ENCODE data around the gene SMIM44. TPM values are rescaled to one million over a fixed set of nuclear protein-coding genes. Genes with fewer than 3 reads are reported as not detected.
A peak's percentile ranks its signal among the peaks of the same experiment; 100 is the strongest.

Gene SMIM44
- total RNA-seq, 1 experiment from 2014 or later: not detected

DNA sequence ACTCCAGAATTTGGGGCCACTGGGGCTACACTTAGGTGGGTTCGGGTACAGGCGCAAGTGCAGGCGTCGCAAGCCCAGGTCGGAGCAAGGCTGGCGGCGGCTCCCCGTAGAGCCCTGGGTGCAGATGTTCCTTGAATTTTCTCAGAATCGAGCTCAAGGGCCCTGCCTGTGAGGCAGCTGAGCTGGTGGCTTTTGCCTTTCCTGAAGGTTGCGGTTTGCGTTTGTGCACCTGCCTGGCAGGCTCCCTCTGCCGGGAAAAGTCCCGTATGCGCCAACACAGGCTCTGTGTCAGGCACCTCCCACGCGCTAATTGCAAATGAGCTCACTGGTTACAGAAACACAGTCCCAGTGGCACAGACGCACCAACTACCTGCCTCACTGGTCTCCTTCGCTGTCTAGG, 11.3 kb upstream of the SMIM44 start:
- Histone ChIP-seq H2BK15ac (ENCODE audit: low read depth, low read length) (no peak overlapping the region), H4K91ac (ENCODE audit: insufficient read length, low read depth, low read length) (no peak overlapping the region), H3K4me2 (ENCODE audit: insufficient read depth, insufficient read length, low read length) (no peak overlapping the region), H3K79me2 (ENCODE audit: insufficient read depth, low read length) (peaks cover 4% of the 10 kb centered on the region), H4K8ac (replicated peaks; ENCODE audit: insufficient read length, low read depth, low read length) (no peak overlapping the region), H3K27ac (ENCODE audit: insufficient read length, low read depth, low read length) (no peak overlapping the region), H2BK20ac (ENCODE audit: low read depth, low read length, poor library complexity, severe bottlenecking) (no peak overlapping the region), H3K23ac (ENCODE audit: insufficient read length, low read depth, low read length) (no peak overlapping the region), H2BK12ac (ENCODE audit: insufficient read length, low read depth, low read length) (no peak overlapping the region), H3K9me3 (ENCODE audit: control insufficient read depth, low read depth, low read length) (no peaks in the 10 kb centered on the region), H3K23me2 (ENCODE audit: insufficient read length, low read depth, low read length, poor library complexity, severe bottlenecking) (no peaks in the 10 kb centered on the region), H2BK120ac (ENCODE audit: low read depth, low read length, poor library complexity, severe bottlenecking) (no peak overlapping the region), H3K56ac (ENCODE audit: insufficient read length, low read depth, low read length) (no peak overlapping the region), H3K9ac (ENCODE audit: extremely low read depth, insufficient read length, low read length) (no peak overlapping the region), H3K27me3 (ENCODE audit: insufficient read depth, low read length) (no peaks in the 10 kb centered on the region), H3K4ac (ENCODE audit: low read depth, low read length) (no peak overlapping the region), H3K14ac (ENCODE audit: insufficient read depth, low read length) (no peak overlapping the region), H2AK5ac (ENCODE audit: insufficient read length, low read length) (no peak overlapping the region), H2AFZ (ENCODE audit: low read length) (no peak overlapping the region), H3K79me1 (ENCODE audit: insufficient read depth, low read depth, low read length, poor library complexity, severe bottlenecking) (no peaks in the 10 kb centered on the region), H3K18ac (ENCODE audit: insufficient read length, low read depth, low read length) (no peak overlapping the region), H2BK5ac (ENCODE audit: insufficient read length, low read length) (no peak overlapping the region), H4K5ac (ENCODE audit: insufficient read length, low read depth, low read length) (no peak overlapping the region), H3K4me1 (ENCODE audit: insufficient read depth, low read length) (no peaks in the 10 kb centered on the region), H4K20me1 (ENCODE audit: control insufficient read depth, insufficient read depth, insufficient read length) (no peaks in the 10 kb centered on the region), H3T11ph (ENCODE audit: low read length) (no peak overlapping the region)
- Mint-ChIP-seq H3K36me3 (ENCODE audit: insufficient read depth in 1 of 3, low read depth in 3 of 3) (peaks cover 20 to 51% (median 41%) of the 10 kb centered on the region in 3 experiments; a peak in 6 of 7 replicates), H3K27me3 (ENCODE audit: low read depth) (no peaks in the 10 kb centered on the region), H3K4me3 (no peak overlapping the region), H3K27ac (peak overlapping the region in 1 of 3 experiments; percentile 84; a peak in 1 of 7 replicates), H3K4me1 (peaks cover 3 to 4% of the 10 kb centered on the region in 2 experiments; a peak in 2 of 4 replicates), H3K9me3 (no peaks in the 10 kb centered on the region; a peak in 1 of 5 replicates)
- TF ChIP-seq CTCF (conservative IDR thresholded peaks at IDR 0.05): no peak
- WGBS (ENCODE audit: extremely low coverage, insufficient read length, low lambda C conversion rate): no CpG with 5 or more reads among the region's 18 CpGs
- no peak for DNase-seq
